Measurements from ENCODE around the gene GOPC. TPM values are rescaled to one million over a fixed set of nuclear protein-coding genes. Genes with fewer than 3 reads are reported as not detected.

The GOPC gene
- total RNA-seq, 1 experiment from 2014 or later = 18.7 TPM

DNA sequence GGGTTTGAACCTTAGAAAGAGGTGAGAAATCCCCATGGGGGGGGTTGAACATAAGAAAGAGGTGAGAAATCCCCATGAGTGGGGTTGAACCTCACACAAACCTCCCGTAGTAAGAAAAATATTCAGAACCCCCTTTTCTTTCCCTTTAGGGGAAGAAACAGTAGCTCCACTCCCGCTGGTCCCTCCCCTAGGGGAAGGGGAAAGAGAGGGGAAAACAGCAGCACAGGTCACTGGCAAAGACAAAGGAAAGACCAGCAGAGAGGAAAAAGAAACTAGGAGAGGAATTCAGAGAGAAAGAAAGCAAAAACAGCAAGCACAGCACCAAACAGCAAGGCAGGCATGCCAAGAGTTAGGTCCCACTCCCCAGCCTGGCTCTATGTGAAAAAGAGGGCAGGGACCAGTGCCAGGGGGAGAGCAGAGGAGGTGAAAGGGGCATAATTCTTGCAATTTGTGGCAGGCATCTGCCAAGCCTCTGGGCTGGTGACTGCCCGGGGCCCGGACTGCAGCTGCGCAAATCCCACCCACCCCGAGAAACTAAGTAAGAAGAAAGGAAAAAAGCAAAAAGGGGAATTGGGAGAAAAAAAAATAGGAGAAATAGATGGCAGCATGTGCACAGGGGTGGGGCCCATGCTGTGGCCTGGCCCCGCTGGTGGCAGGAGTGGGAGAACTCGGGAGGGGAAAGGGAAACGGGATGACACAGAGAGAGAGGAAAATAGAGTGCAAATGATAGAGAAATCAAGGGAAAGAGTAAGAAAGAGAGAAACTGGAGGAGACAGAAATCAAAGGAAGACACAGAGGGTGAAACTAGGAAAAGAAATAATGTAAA lies 15.1 kb upstream of the GOPC start:
- no peak overlapping the region for H2BK15ac ChIP-seq (ENCODE audit: low read depth, low read length)
- H3K9ac ChIP-seq (ENCODE audit: extremely low read depth, insufficient read length, low read length) = no peak overlapping the region
- H3K27ac Mint-ChIP-seq = peak overlapping the region; percentile 85 to 91 (median 86)
- H4K20me1 ChIP-seq (ENCODE audit: control insufficient read depth, insufficient read depth, insufficient read length) = no peaks in the 10 kb centered on the region
- H3K23ac ChIP-seq (ENCODE audit: insufficient read length, low read depth, low read length) = no peak overlapping the region
- peak overlapping the region; percentile 65 for H3K27ac ChIP-seq (ENCODE audit: insufficient read length, low read depth, low read length)
- no peak overlapping the region for H2BK5ac ChIP-seq (ENCODE audit: insufficient read length, low read length)
- H2BK12ac ChIP-seq (ENCODE audit: insufficient read length, low read depth, low read length) = peak overlapping the region; percentile 33
- TF ChIP-seq, protein P1, sequence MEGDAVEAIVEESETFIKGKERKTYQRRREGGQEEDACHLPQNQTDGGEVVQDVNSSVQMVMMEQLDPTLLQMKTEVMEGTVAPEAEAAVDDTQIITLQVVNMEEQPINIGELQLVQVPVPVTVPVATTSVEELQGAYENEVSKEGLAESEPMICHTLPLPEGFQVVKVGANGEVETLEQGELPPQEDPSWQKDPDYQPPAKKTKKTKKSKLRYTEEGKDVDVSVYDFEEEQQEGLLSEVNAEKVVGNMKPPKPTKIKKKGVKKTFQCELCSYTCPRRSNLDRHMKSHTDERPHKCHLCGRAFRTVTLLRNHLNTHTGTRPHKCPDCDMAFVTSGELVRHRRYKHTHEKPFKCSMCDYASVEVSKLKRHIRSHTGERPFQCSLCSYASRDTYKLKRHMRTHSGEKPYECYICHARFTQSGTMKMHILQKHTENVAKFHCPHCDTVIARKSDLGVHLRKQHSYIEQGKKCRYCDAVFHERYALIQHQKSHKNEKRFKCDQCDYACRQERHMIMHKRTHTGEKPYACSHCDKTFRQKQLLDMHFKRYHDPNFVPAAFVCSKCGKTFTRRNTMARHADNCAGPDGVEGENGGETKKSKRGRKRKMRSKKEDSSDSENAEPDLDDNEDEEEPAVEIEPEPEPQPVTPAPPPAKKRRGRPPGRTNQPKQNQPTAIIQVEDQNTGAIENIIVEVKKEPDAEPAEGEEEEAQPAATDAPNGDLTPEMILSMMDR (conservative IDR thresholded peaks at IDR 0.05) = no peak
- no peak overlapping the region for H4K8ac ChIP-seq (replicated peaks; ENCODE audit: insufficient read length, low read depth, low read length)
- no peak overlapping the region for H3K56ac ChIP-seq (ENCODE audit: insufficient read length, low read depth, low read length)
- H3K27me3 ChIP-seq (ENCODE audit: insufficient read depth, low read length) = no peaks in the 10 kb centered on the region
- no peak for DNase-seq
- no peak overlapping the region for H3K18ac ChIP-seq (ENCODE audit: insufficient read length, low read depth, low read length)
- H3K36me3 Mint-ChIP-seq (ENCODE audit: insufficient read depth in 1 of 3, low read depth in 3 of 3) = peaks cover 0 to 2% (median 0%) of the 10 kb centered on the region in 3 experiments; a peak in 4 of 7 replicates
- WGBS (ENCODE audit: extremely low coverage, insufficient read length, low lambda C conversion rate) = no CpG with 5 or more reads among the region's 9 CpGs
- peaks cover 2% of the 10 kb centered on the region; the same call in 1 of the 2 replicates for H3K4me1 ChIP-seq (ENCODE audit: insufficient read depth, low read length)
- H2BK20ac ChIP-seq (ENCODE audit: low read depth, low read length, poor library complexity, severe bottlenecking) = no peak overlapping the region
- H3T11ph ChIP-seq (ENCODE audit: low read length) = no peak overlapping the region
- H4K91ac ChIP-seq (ENCODE audit: insufficient read length, low read depth, low read length) = no peak overlapping the region
- no peak overlapping the region for H3K4me2 ChIP-seq (ENCODE audit: insufficient read depth, insufficient read length, low read length)
- H3K79me1 ChIP-seq (ENCODE audit: insufficient read depth, low read depth, low read length, poor library complexity, severe bottlenecking) = no peaks in the 10 kb centered on the region
- H3K27me3 Mint-ChIP-seq (ENCODE audit: low read depth) = no peaks in the 10 kb centered on the region; the same call in 1 of the 2 replicates
- peaks cover 42 to 45% of the 10 kb centered on the region in 2 experiments for H3K4me1 Mint-ChIP-seq
- peaks cover 3% of the 10 kb centered on the region for H3K23me2 ChIP-seq (ENCODE audit: insufficient read length, low read depth, low read length, poor library complexity, severe bottlenecking)
- H4K5ac ChIP-seq (ENCODE audit: insufficient read length, low read depth, low read length) = no peak overlapping the region
- H3K9me3 ChIP-seq (ENCODE audit: control insufficient read depth, low read depth, low read length) = no peaks in the 10 kb centered on the region
- no peak overlapping the region; the same call in 1 of the 2 replicates for H3K14ac ChIP-seq (ENCODE audit: insufficient read depth, low read length)
- H2AFZ ChIP-seq (ENCODE audit: low read length) = no peak overlapping the region
- no peaks in the 10 kb centered on the region for H3K79me2 ChIP-seq (ENCODE audit: insufficient read depth, low read length)
- H3K4ac ChIP-seq (ENCODE audit: low read depth, low read length) = no peak overlapping the region
- H2BK120ac ChIP-seq (ENCODE audit: low read depth, low read length, poor library complexity, severe bottlenecking) = peak overlapping the region; percentile 69
- peak overlapping the region in 1 of 2 experiments; percentile 32; a peak in 1 of 5 replicates for H3K4me3 Mint-ChIP-seq
- no peak overlapping the region for H2AK5ac ChIP-seq (ENCODE audit: insufficient read length, low read length)
- H3K9me3 Mint-ChIP-seq = peaks cover 6 to 9% of the 10 kb centered on the region in 2 experiments

All from H9 (cell line).